ENCODE results near the gene DPP7. TPM values are rescaled to one million over a fixed set of nuclear protein-coding genes. Genes with fewer than 3 reads are reported as not detected.

Gene DPP7
- total and polyA plus RNA-seq, 2 of the 8 experiments (the other 6 are each of a cell fraction or from before 2014, with no cell fraction given): 21.2 to 26.8 TPM

DNA sequence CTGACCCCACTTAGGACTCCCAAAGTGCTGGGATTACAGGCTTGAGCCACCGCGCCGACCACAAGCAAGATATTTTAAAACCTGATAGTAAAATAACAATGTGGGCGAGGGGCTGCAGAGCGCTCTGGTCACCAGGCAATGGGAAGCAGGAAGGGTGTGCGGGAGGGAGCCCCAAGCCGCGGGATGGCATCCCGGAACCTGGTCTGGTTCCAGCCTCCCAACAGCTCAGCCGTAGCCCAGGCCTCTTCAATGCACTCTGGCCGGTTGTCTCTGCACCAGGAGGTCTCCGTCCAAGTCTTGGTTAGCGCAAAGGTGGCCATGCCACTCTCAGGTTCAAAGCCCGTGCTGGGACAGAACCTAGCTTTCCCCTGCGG is 37.9 kb downstream of the DPP7 start:
- Histone ChIP-seq H3K14ac (ENCODE audit: insufficient read length) (no peak overlapping the region), H3K79me2 (ENCODE audit: control insufficient read depth in 1 of 2, insufficient read depth in 2 of 2, low read length in 2 of 2) (no peaks in the 10 kb centered on the region), H3K4me2 (ENCODE audit: insufficient read depth in 1 of 2, low read depth in 2 of 2, low read length in 2 of 2) (peak overlapping the region; percentile 62 to 97), H3K56ac (replicated peaks; ENCODE audit: insufficient read length, low read depth, low read length) (no peak overlapping the region), H3K27ac (ENCODE audit: low read depth, low read length) (no peak overlapping the region), H3K79me1 (ENCODE audit: low read depth, low read length) (no peaks in the 10 kb centered on the region), H4K20me1 (replicated peaks in 1 of 2; ENCODE audit: control insufficient read depth in 1 of 2, insufficient read depth in 2 of 2, low read length in 2 of 2) (peaks cover 0 to 7% of the 10 kb centered on the region in 2 experiments), H3K9me3 (ENCODE audit: insufficient read depth in 2 of 2, low read depth in 1 of 2, low read length in 1 of 2) (no peaks in the 10 kb centered on the region), H3K4me3 (ENCODE audit: extremely low read depth in 1 of 4, insufficient read depth in 2 of 4, low read depth in 3 of 4, low read length in 4 of 4) (peak overlapping the region; percentile 18 to 57 (median 32); a peak in 6 of 8 replicates), H3K23me2 (ENCODE audit: low read depth, low read length) (peaks cover 13% of the 10 kb centered on the region; the same call in 1 of the 2 replicates), H3K36me3 (ENCODE audit: control insufficient read depth in 2 of 4, insufficient read depth in 4 of 4, low read length in 3 of 4) (no peaks in the 10 kb centered on the region; a peak in 1 of 8 replicates), H4K91ac (replicated peaks; ENCODE audit: insufficient read length, low read length) (no peak overlapping the region), H2BK120ac (replicated peaks; ENCODE audit: low read depth, low read length) (no peak overlapping the region), H3K4ac (replicated peaks; ENCODE audit: insufficient read length, low read depth, low read length) (no peak overlapping the region), H3K9ac (replicated peaks in 1 of 4; ENCODE audit: extremely low read depth in 1 of 4, low read depth in 3 of 4, low read length in 3 of 4) (no peak overlapping the region), H2AFZ (ENCODE audit: low read length) (no peak overlapping the region), H3K27me3 (replicated peaks in 1 of 4; ENCODE audit: control insufficient read depth in 3 of 4, extremely low read depth in 1 of 4, insufficient read depth in 3 of 4, low read length in 3 of 4) (peaks cover 20 to 50% (median 34%) of the 10 kb centered on the region in 4 experiments), H3K18ac (ENCODE audit: extremely low read depth, low read length) (peak overlapping the region; percentile 48), H2BK12ac (ENCODE audit: low read depth, low read length) (no peak overlapping the region), H2BK15ac (ENCODE audit: low read length) (peak overlapping the region; percentile 61; the same call in 1 of the 2 replicates), H4K5ac (ENCODE audit: insufficient read length, low read depth, low read length) (no peak overlapping the region), H3K23ac (ENCODE audit: insufficient read length) (no peak overlapping the region), H2BK5ac (ENCODE audit: low read depth, low read length) (no peak overlapping the region), H4K8ac (ENCODE audit: extremely low read depth, insufficient read depth, low read length) (no peak overlapping the region), H2AK5ac (ENCODE audit: low read depth, low read length) (no peak overlapping the region), H3K4me1 (replicated peaks in 1 of 4; ENCODE audit: control insufficient read depth in 3 of 4, insufficient read depth in 4 of 4, low read length in 3 of 4) (peaks cover 0 to 20% (median 12%) of the 10 kb centered on the region in 4 experiments; a peak in 6 of 7 replicates), H2BK20ac (ENCODE audit: low read length) (no peak overlapping the region)
- FAIRE-seq (no peak), DNase-seq (ENCODE audit: low read depth in 1 of 2, low spot score in 2 of 2) (no peak)
- CTCF ChIA-PET (ENCODE audit: partially characterized antibody): interaction anchor here (1.3 to 4.6 kb wide), 6 partner anchors 8 to 144 kb away, joined by 4 to 27 read pairs (median 14); partner anchors contain the start of genes ABCA2 and NPDC1
- POLR2A ChIA-PET (ENCODE audit: partially characterized antibody): interaction anchor here (0.9 to 1.4 kb wide), 7 partner anchors 8 to 185 kb away, joined by 3 to 7 read pairs (median 4); partner anchors contain the start of genes MAN1B1 and SSNA1
- 71% methylated on average over 15 of the region's 15 CpGs; no CpG with 5 or more reads in 1 of the 2 experiments for WGBS, 2 experiments (ENCODE audit: extremely low coverage in 1 of 2, insufficient coverage in 1 of 2, insufficient read length in 1 of 2, insufficient replicate concordance in 2 of 2, low coverage in 1 of 2, low lambda C conversion rate in 2 of 2, missing lambda C conversion rate in 1 of 2)
- TF ChIP-seq BACH1 (IDR thresholded peaks at IDR 0.05; ENCODE audit: low read length): no peak
- no peak for TF ChIP-seq EZH2 (IDR thresholded peaks at IDR 0.05; ENCODE audit: low read depth, low read length, severe bottlenecking)
- TF ChIP-seq JUN (IDR thresholded peaks at IDR 0.05; ENCODE audit: low read depth, low read length): no peak
- TF ChIP-seq, protein P1, sequence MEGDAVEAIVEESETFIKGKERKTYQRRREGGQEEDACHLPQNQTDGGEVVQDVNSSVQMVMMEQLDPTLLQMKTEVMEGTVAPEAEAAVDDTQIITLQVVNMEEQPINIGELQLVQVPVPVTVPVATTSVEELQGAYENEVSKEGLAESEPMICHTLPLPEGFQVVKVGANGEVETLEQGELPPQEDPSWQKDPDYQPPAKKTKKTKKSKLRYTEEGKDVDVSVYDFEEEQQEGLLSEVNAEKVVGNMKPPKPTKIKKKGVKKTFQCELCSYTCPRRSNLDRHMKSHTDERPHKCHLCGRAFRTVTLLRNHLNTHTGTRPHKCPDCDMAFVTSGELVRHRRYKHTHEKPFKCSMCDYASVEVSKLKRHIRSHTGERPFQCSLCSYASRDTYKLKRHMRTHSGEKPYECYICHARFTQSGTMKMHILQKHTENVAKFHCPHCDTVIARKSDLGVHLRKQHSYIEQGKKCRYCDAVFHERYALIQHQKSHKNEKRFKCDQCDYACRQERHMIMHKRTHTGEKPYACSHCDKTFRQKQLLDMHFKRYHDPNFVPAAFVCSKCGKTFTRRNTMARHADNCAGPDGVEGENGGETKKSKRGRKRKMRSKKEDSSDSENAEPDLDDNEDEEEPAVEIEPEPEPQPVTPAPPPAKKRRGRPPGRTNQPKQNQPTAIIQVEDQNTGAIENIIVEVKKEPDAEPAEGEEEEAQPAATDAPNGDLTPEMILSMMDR (IDR thresholded peaks at IDR 0.05; ENCODE audit: control extremely low read depth in 1 of 3, insufficient read depth in 1 of 3, low read depth in 1 of 3, low read length in 3 of 3): no peak
- TF ChIP-seq ZNF274 (IDR thresholded peaks at IDR 0.05; ENCODE audit: borderline replicate concordance, extremely low read depth, low read length): no peak
